H1 (cell line): Measurements from ENCODE around the gene NME3. TPM values are rescaled to one million over a fixed set of nuclear protein-coding genes. Genes with fewer than 3 reads are reported as not detected.
A peak's percentile ranks its signal among the peaks of the same experiment; 100 is the strongest.

Experiments used
- CTCF ChIA-PET: fragments of 300-600 bp; sonication (Branson Sonifier 250); formaldehyde crosslinking; loops from one replicate; lab custom pipeline; 2021; ENCODE audit not compliant: partially characterized antibody; lab: Charles Lee
- POLR2A ChIA-PET: fragments of 300-600 bp; sonication (Branson Sonifier 250); formaldehyde crosslinking; loops from one replicate; lab custom pipeline; 2021; ENCODE audit warnings: inconsistent platforms; ENCODE audit not compliant: partially characterized antibody; lab: Charles Lee
- DNase-seq, 2 experiments: peaks; one replicate each; pipeline versions ENCODE4 v3.0.0 to v3.0.0-alpha.2; 2010 to 2022; ENCODE audit warnings: low spot score in 2 of 2, low read depth in 1 of 2, mixed read lengths in 1 of 2
- FAIRE-seq: peaks from 2 replicates; lab custom pipeline; 2011; peaks lifted over from hg19 to GRCh38; lab: Jason Lieb, UNC
- H2AFZ ChIP-seq: 2 replicates; pipeline ENCODE4 v1.8.1; 2012; ENCODE audit warnings: low read length, inconsistent platforms
- H2AK5ac ChIP-seq: 2 replicates; pipeline ENCODE4 v1.6.1; 2013; ENCODE audit warnings: low read depth, low read length
- H2BK120ac ChIP-seq: replicated peaks from 2 replicates; pipeline ENCODE3; 2013; ENCODE audit warnings: low read depth, low read length, inconsistent platforms
- H2BK12ac ChIP-seq: 2 replicates; pipeline ENCODE4 v1.6.1; 2013; ENCODE audit warnings: low read depth, low read length
- H2BK15ac ChIP-seq: 2 replicates; pipeline ENCODE4 v1.6.1; 2013; ENCODE audit warnings: low read length
- H2BK20ac ChIP-seq: 2 replicates; pipeline ENCODE4 v1.6.1; 2013; ENCODE audit warnings: low read length
- H2BK5ac ChIP-seq: 2 replicates; pipeline ENCODE4 v1.6.1; 2013; ENCODE audit warnings: low read depth, low read length
- H3K14ac ChIP-seq: 2 replicates; pipeline ENCODE4 v1.6.1; 2013; ENCODE audit warnings: inconsistent platforms; ENCODE audit not compliant: insufficient read length
- H3K18ac ChIP-seq: 2 replicates; pipeline ENCODE4 v1.6.1; 2013; ENCODE audit warnings: low read length; ENCODE audit errors: extremely low read depth
- H3K23ac ChIP-seq: 2 replicates; pipeline ENCODE4 v1.6.1; 2013; ENCODE audit warnings: inconsistent platforms; ENCODE audit not compliant: insufficient read length
- H3K23me2 ChIP-seq: 2 replicates; pipeline ENCODE4 v1.6.1; 2013; ENCODE audit warnings: low read depth, low read length
- H3K27ac ChIP-seq: 2 replicates; pipeline ENCODE4 v1.6.1; 2011; ENCODE audit warnings: low read depth, low read length, inconsistent platforms
- H3K27me3 ChIP-seq, 4 experiments: replicated peaks in 1 of 4; 1 replicate in 1 of 4; 2 replicates in 3 of 4; pipeline versions ENCODE4 v1.6.1 to v1.8.1; 2011 to 2013; ENCODE audit warnings: low read length in 3 of 4, mild to moderate bottlenecking in 3 of 4, inconsistent platforms in 2 of 4, mixed read lengths in 2 of 4, moderate library complexity in 1 of 4; ENCODE audit not compliant: control insufficient read depth in 3 of 4, insufficient read depth in 3 of 4; ENCODE audit errors: extremely low read depth in 1 of 4
- H3K36me3 ChIP-seq, 4 experiments: 2 replicates each; pipeline versions ENCODE4 v1.6.1 to v1.8.1; 2011 to 2013; ENCODE audit warnings: mild to moderate bottlenecking in 4 of 4, low read length in 3 of 4, moderate library complexity in 2 of 4, control low read depth in 1 of 4, inconsistent platforms in 1 of 4; ENCODE audit not compliant: insufficient read depth in 4 of 4, control insufficient read depth in 2 of 4
- H3K4ac ChIP-seq: replicated peaks from 2 replicates; pipeline ENCODE3; 2013; ENCODE audit warnings: low read length, low read depth, mixed read lengths, inconsistent platforms; ENCODE audit not compliant: insufficient read length
- H3K4me1 ChIP-seq, 4 experiments: replicated peaks in 1 of 4; 1 replicate in 1 of 4; 2 replicates in 3 of 4; pipeline versions ENCODE4 v1.6.1 to v1.8.1; 2011 to 2013; ENCODE audit warnings: low read length in 3 of 4, inconsistent platforms in 2 of 4, mixed read lengths in 1 of 4; ENCODE audit not compliant: insufficient read depth in 4 of 4, control insufficient read depth in 3 of 4
- H3K4me2 ChIP-seq, 2 experiments: 2 replicates each; pipeline versions ENCODE4 v1.6.1 to v1.8.1; 2011 to 2013; ENCODE audit warnings: low read depth in 2 of 2, low read length in 2 of 2, control low read depth in 1 of 2, inconsistent platforms in 1 of 2, mild to moderate bottlenecking in 1 of 2; ENCODE audit not compliant: insufficient read depth in 1 of 2
- H3K4me3 ChIP-seq, 4 experiments: fragments of 200-600, 300-600 bp in 1 of 4; sonication (generic), shearing (Covaris generic), sonication (Bioruptor Twin) in 1 of 4; 2 replicates each; pipeline versions ENCODE4 v1.5.1 to v1.8.1; 2011 to 2016; ENCODE audit warnings: low read length in 4 of 4, low read depth in 3 of 4, control low read depth in 2 of 4, inconsistent platforms in 2 of 4, mild to moderate bottlenecking in 2 of 4, mixed read lengths in 1 of 4, moderate library complexity in 1 of 4; ENCODE audit not compliant: insufficient read depth in 2 of 4; ENCODE audit errors: extremely low read depth in 1 of 4
- H3K56ac ChIP-seq: replicated peaks from 2 replicates; pipeline ENCODE3; 2013; ENCODE audit warnings: low read depth, mild to moderate bottlenecking, mixed read lengths, low read length, inconsistent platforms; ENCODE audit not compliant: insufficient read length
- H3K79me1 ChIP-seq: 2 replicates; pipeline ENCODE4 v1.6.1; 2013; ENCODE audit warnings: low read depth, low read length, control low read depth
- H3K79me2 ChIP-seq, 2 experiments: 2 replicates each; pipeline versions ENCODE4 v1.6.1 to v1.8.1; 2012 to 2013; ENCODE audit warnings: low read length in 2 of 2, mild to moderate bottlenecking in 2 of 2, inconsistent platforms in 1 of 2; ENCODE audit not compliant: insufficient read depth in 2 of 2, control insufficient read depth in 1 of 2
- H3K9ac ChIP-seq, 4 experiments: replicated peaks in 1 of 4; 1 replicate in 1 of 4; 2 replicates in 3 of 4; pipeline versions ENCODE4 v1.6.1 to v1.8.1; 2011 to 2013; ENCODE audit warnings: low read depth in 3 of 4, low read length in 3 of 4, control low read depth in 2 of 4, mild to moderate bottlenecking in 2 of 4, moderate library complexity in 2 of 4, inconsistent platforms in 1 of 4; ENCODE audit errors: extremely low read depth in 1 of 4
- H3K9me3 ChIP-seq, 2 experiments: 2 replicates each; pipeline versions ENCODE4 v1.6.1 to v1.8.1; 2012 to 2013; ENCODE audit warnings: mild to moderate bottlenecking in 2 of 2, moderate library complexity in 2 of 2, control low read depth in 1 of 2, inconsistent platforms in 1 of 2, low read depth in 1 of 2, low read length in 1 of 2, mixed read lengths in 1 of 2; ENCODE audit not compliant: insufficient read depth in 2 of 2
- H4K20me1 ChIP-seq, 2 experiments: replicated peaks in 1 of 2; 2 replicates each; pipeline versions ENCODE3 to v1.8.1; 2011 to 2013; ENCODE audit warnings: inconsistent platforms in 2 of 2, low read length in 2 of 2, mild to moderate bottlenecking in 1 of 2; ENCODE audit not compliant: insufficient read depth in 2 of 2, control insufficient read depth in 1 of 2
- H4K5ac ChIP-seq: 2 replicates; pipeline ENCODE4 v1.6.1; 2013; ENCODE audit warnings: low read length, low read depth, mixed read lengths, inconsistent platforms; ENCODE audit not compliant: insufficient read length
- H4K8ac ChIP-seq: 2 replicates; pipeline ENCODE4 v1.8.0; 2013; ENCODE audit warnings: mild to moderate bottlenecking, moderate library complexity, low read length, inconsistent platforms; ENCODE audit not compliant: insufficient read depth; ENCODE audit errors: extremely low read depth
- H4K91ac ChIP-seq: replicated peaks from 2 replicates; pipeline ENCODE3; 2013; ENCODE audit warnings: low read length, mixed read lengths, inconsistent platforms; ENCODE audit not compliant: insufficient read length
- JUND ChIP-seq: IDR thresholded peaks from 2 replicates; pipeline ENCODE4 v1.6.1; 2011; ENCODE audit warnings: mild to moderate bottlenecking, improper control_type of control experiment, low read length
- KDM1A ChIP-seq: fragments of 200-600, 300-600 bp; sonication (generic); IDR thresholded peaks from 2 replicates; pipeline ENCODE4 v1.7.1; 2016; ENCODE audit warnings: mild to moderate bottlenecking, low read length, borderline replicate concordance
- RAD21 ChIP-seq, 2 experiments: IDR thresholded peaks in 1 of 2; conservative IDR thresholded peaks in 1 of 2; 2 replicates each; pipeline ENCODE4 v1.6.1; 2011; ENCODE audit warnings: low read depth in 2 of 2, low read length in 2 of 2, improper control_type of control experiment in 1 of 2, inconsistent platforms in 1 of 2, mild to moderate bottlenecking in 1 of 2, moderate library complexity in 1 of 2
- WGBS, 2 experiments: shearing (Covaris generic) in 1 of 2; methylation state at CpG; one replicate each; pipeline versions ENCODE4 v1.1.6 to v1.1.7; 2013 to 2015; ENCODE audit warnings: low lambda C conversion rate in 2 of 2, mixed read lengths in 2 of 2, inconsistent platforms in 1 of 2, low coverage in 1 of 2, missing lambda C conversion rate in 1 of 2; ENCODE audit not compliant: insufficient replicate concordance in 2 of 2, insufficient coverage in 1 of 2, insufficient read length in 1 of 2; ENCODE audit errors: extremely low coverage in 1 of 2, missing lambda C conversion rate in 1 of 2; 5-methylcytosine and 5-hydroxymethylcytosine counted together
- polyA plus RNA-seq, 7 experiments: library from polyadenylated mRNA; depleted of rRNA in 3 of 7; stranded (reverse) in 5 of 7; unstranded in 2 of 7; fragments of >200 nt in 5 of 7; fragments of 200-250 nt in 2 of 7; gene quantifications; 1 replicate in 5 of 7; 2 replicates in 1 of 7; 4 replicates in 1 of 7; pipeline versions ENCODE4 v1.2.1 to v1.2.3, GENCODE V29; 2011 to 2013; ENCODE audit warnings: missing spikeins in 2 of 7, mixed read lengths in 2 of 7
- total RNA-seq: library from RNA; stranded (reverse); fragmentation: NEBNext Ultra II Directional; extraction: Animal tissue kit (Norgen Biotek cat#: 25700); gene quantifications from 2 replicates; pipeline ENCODE4 v1.2.1, GENCODE V29; 2021
- TF ChIP-seq, protein P1 (sequence below), 3 experiments: IDR thresholded peaks; 1 replicate in 2 of 3; 2 replicates in 1 of 3; pipeline versions ENCODE4 v1.5.1 to v1.6.1; 2011; ENCODE audit warnings: low read length in 3 of 3, mild to moderate bottlenecking in 3 of 3, inconsistent platforms in 2 of 3, low read depth in 1 of 3, moderate library complexity in 1 of 3; ENCODE audit not compliant: insufficient read depth in 1 of 3; ENCODE audit errors: control extremely low read depth in 1 of 3

The NME3 gene
- total and polyA plus RNA-seq, 2 of the 8 experiments (the other 6 are each of a cell fraction or from before 2014, with no cell fraction given) = 72.5 to 163 TPM

GRCh38 chr16:1723450-1724147 lies 47.7 kb downstream of the NME3 start:
- Histone ChIP-seq H3K36me3 (peaks cover 0 to 4% (median 0%) of the 10 kb centered on the region in 4 experiments; a peak in 3 of 8 replicates), H2BK20ac (no peak overlapping the region), H4K5ac (no peak overlapping the region), H3K27me3 (no peaks in the 10 kb centered on the region), H3K4ac (peak overlapping the region; percentile 85), H3K4me1 (0 out of 7 replicates have a peak, but pooled peaks cover 0 to 2% (median 0%) of the 10 kb centered on the region in 4 experiments), H3K23ac (no peak overlapping the region), H2AFZ (no peak overlapping the region), H3K56ac (no peak overlapping the region), H3K4me3 (no peak overlapping the region), H3K23me2 (no peaks in the 10 kb centered on the region), H4K8ac (no peak overlapping the region), H2BK12ac (no peak overlapping the region), H3K9ac (no peak overlapping the region), H4K91ac (no peak overlapping the region), H3K27ac (no peak overlapping the region), H3K18ac (no peak overlapping the region; the same call in 1 of the 2 replicates), H3K79me1 (peaks cover 7% of the 10 kb centered on the region), H2AK5ac (no peak overlapping the region), H3K79me2 (no peaks in the 10 kb centered on the region; a peak in 2 of 4 replicates), H2BK5ac (no peak overlapping the region; the same call in 1 of the 2 replicates), H3K14ac (no peak overlapping the region), H3K4me2 (no peak overlapping the region), H2BK120ac (no peak overlapping the region), H3K9me3 (no peaks in the 10 kb centered on the region), H4K20me1 (peaks cover 0 to 19% of the 10 kb centered on the region in 2 experiments), H2BK15ac (no peak overlapping the region)
- POLR2A ChIA-PET = interaction anchor here (0.7 to 2.0 kb wide), 8 partner anchors 9 to 211 kb away, joined by 3 to 7 read pairs (median 4); partner anchors contain the start of genes EME2 and MRPS34
- DNase-seq = peak in 1 of 2 experiments; percentile 74
- FAIRE-seq = no peak
- TF ChIP-seq JUND (no peak), RAD21 (IDR thresholded peaks at IDR 0.05 in 1 of 2, conservative IDR thresholded peaks at IDR 0.05 in 1 of 2; ENCODE audit: low read depth in 2 of 2, low read length in 2 of 2) (peak; percentile 26 to 46; a peak in 3 of 4 replicates), KDM1A (no peak)
- TF ChIP-seq, protein P1, sequence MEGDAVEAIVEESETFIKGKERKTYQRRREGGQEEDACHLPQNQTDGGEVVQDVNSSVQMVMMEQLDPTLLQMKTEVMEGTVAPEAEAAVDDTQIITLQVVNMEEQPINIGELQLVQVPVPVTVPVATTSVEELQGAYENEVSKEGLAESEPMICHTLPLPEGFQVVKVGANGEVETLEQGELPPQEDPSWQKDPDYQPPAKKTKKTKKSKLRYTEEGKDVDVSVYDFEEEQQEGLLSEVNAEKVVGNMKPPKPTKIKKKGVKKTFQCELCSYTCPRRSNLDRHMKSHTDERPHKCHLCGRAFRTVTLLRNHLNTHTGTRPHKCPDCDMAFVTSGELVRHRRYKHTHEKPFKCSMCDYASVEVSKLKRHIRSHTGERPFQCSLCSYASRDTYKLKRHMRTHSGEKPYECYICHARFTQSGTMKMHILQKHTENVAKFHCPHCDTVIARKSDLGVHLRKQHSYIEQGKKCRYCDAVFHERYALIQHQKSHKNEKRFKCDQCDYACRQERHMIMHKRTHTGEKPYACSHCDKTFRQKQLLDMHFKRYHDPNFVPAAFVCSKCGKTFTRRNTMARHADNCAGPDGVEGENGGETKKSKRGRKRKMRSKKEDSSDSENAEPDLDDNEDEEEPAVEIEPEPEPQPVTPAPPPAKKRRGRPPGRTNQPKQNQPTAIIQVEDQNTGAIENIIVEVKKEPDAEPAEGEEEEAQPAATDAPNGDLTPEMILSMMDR (IDR thresholded peaks at IDR 0.05; ENCODE audit: control extremely low read depth in 1 of 3, insufficient read depth in 1 of 3, low read depth in 1 of 3, low read length in 3 of 3) = peak; percentile 46 to 60 (median 59)
- 66% methylated on average over 6 of the region's 6 CpGs; no CpG with 5 or more reads in 1 of the 2 experiments for WGBS, 2 experiments
- CTCF ChIA-PET = interaction anchor here (0.8 to 2.8 kb wide), 20 partner anchors 24 to 397 kb away, joined by 3 to 21 read pairs (median 4); partner anchors contain the start of gene JPT2
